Left colon (tissue), 2 donors: Measurements from ENCODE around the gene SRPX2. TPM values are rescaled to one million over a fixed set of nuclear protein-coding genes. Genes with fewer than 3 reads are reported as not detected.
A peak's percentile ranks its signal among the peaks of the same experiment; 100 is the strongest.
"Not testable (repeated sequence)": the region's sequence is repeated elsewhere in the genome, so short reads cannot be mapped to it uniquely, and the experiment has no call there.

Experiments
- ATAC-seq: fragments of 200-7000 bp; cut with Tn5 transposase; one replicate; pipeline ENCODE4 v1.9.1; 2020; ENCODE audit warnings: mild to moderate bottlenecking, moderate library complexity
- DNase-seq, 2 donors: peaks; one replicate each; pipeline ENCODE4 v3.0.0-alpha.2; 2020
- intact Hi-C, 2 donors: fragments of 100-400 bp; cut with DNase I in 1 of 2; cut with micrococcal nuclease in 1 of 2; formaldehyde crosslinking; loops; one replicate each; pipeline versions ENCODE4 v1.11.2 to v1.14.0; 2022; cut with DNase I, micrococcal nuclease
- total RNA-seq, 2 donors: library from RNA; stranded (reverse); fragmentation: NEBNext Ultra II Directional; extraction: Animal tissue kit (Norgen Biotek cat#: 25700); gene quantifications; one replicate each; pipeline ENCODE4 v1.2.1, GENCODE V29; 2021
- donor health status: DM: no; HTN: no; CAD: no.
- donor health status: DM: yes; HTN: yes; CAD: no.

Gene SRPX2
- total RNA-seq, 2 donors from 2014 or later = 4.5 to 10.5 TPM

- peak; percentile 43 to 75 for DNase-seq
- ATAC-seq = peak; percentile 95
- intact Hi-C loops = loop anchor here in 1 of 2 donors (10.0 kb wide), 1 partner anchor 79 kb away; no protein-coding TSS in a partner anchor
These were observed 41.4 kb downstream of the SRPX2 start for GRCh38 chrX:100685284-100685996.

- intact Hi-C loops = loop anchor here (2.0 to 10.0 kb wide), 2 partner anchors 79 to 83 kb away; no protein-coding TSS in a partner anchor
- DNase-seq = no peak
- ATAC-seq = no peak
These were observed 42.0 kb downstream of the SRPX2 start for GRCh38 chrX:100685997-100686305.

- no peak for ATAC-seq
- intact Hi-C loops = loop anchor here (2.0 to 10.0 kb wide), 2 partner anchors 78 to 82 kb away; no protein-coding TSS in a partner anchor
- no peak for DNase-seq
These were observed 43.1 kb downstream of the SRPX2 start for GRCh38 chrX:100687128-100687527.

GRCh38 chrX:100687546-100687945 lies 43.5 kb downstream of the SRPX2 start:
- ATAC-seq = no peak
- intact Hi-C loops = loop anchor here (2.0 to 10.0 kb wide), 2 partner anchors 77 to 81 kb away; no protein-coding TSS in a partner anchor

GRCh38 chrX:100695302-100695701 lies 51.3 kb downstream of the SRPX2 start:
- ATAC-seq (no peak), DNase-seq (no peak)
- intact Hi-C loops = no loop called here

More at GRCh38 chrX:100687546-100687945, 43.5 kb downstream of the SRPX2 start:
- DNase-seq = no peak

- intact Hi-C loops = no loop called here
- ATAC-seq (no peak), DNase-seq (no peak)
These were observed 52.0 kb downstream of the SRPX2 start for GRCh38 chrX:100695991-100696390.

GRCh38 chrX:100696699-100697351 lies 52.8 kb downstream of the SRPX2 start:
- intact Hi-C loops = no loop called here

GRCh38 chrX:100698551-100698950 lies 54.6 kb downstream of the SRPX2 start:
- DNase-seq (no peak), ATAC-seq (no peak)
- intact Hi-C loops = no loop called here

More at GRCh38 chrX:100696699-100697351, 52.8 kb downstream of the SRPX2 start:
- ATAC-seq (no peak), DNase-seq (no peak)

GRCh38 chrX:100700809-100701208 lies 56.8 kb downstream of the SRPX2 start:
- ATAC-seq (no peak), DNase-seq (no peak)
- intact Hi-C loops = no loop called here

- ATAC-seq (peak; percentile 91), DNase-seq (no peak)
- intact Hi-C loops = no loop called here
These were observed 60.7 kb downstream of the SRPX2 start for GRCh38 chrX:100704581-100705203.

- no peak for ATAC-seq
- intact Hi-C loops = no loop called here
- no peak for DNase-seq
These were observed 66.8 kb downstream of the SRPX2 start for GRCh38 chrX:100710816-100711215.

GRCh38 chrX:100717363-100717762 lies 73.4 kb downstream of the SRPX2 start:
- intact Hi-C loops = no loop called here
- DNase-seq (no peak), ATAC-seq (no peak)

- no peak for DNase-seq
- ATAC-seq = no peak
- intact Hi-C loops = no loop called here
These were observed 75.1 kb downstream of the SRPX2 start for GRCh38 chrX:100719139-100719538.

- no peak for DNase-seq
- ATAC-seq = no peak
- intact Hi-C loops = no loop called here
These were observed 76.3 kb downstream of the SRPX2 start for GRCh38 chrX:100720301-100720700.

GRCh38 chrX:100721328-100721727 lies 77.3 kb downstream of the SRPX2 start:
- ATAC-seq = peak; percentile 96
- intact Hi-C loops = no loop called here
- no peak for DNase-seq

GRCh38 chrX:100724006-100724405 lies 80.0 kb downstream of the SRPX2 start:
- intact Hi-C loops, DNase-seq, ATAC-seq: not testable (repeated sequence)
